Caco-2 (cell line): Measurements from ENCODE around the gene CARD6. TPM values are rescaled to one million over a fixed set of nuclear protein-coding genes. Genes with fewer than 3 reads are reported as not detected.

Experiments used
- BruUV-seq: library from RNA; stranded (reverse); fragments of 400-500 nt; replicated peaks from 2 replicates; lab custom pipeline; 2021; lab: Mats Ljungman, UMichigan
- CTCF ChIA-PET: fragments of 300-600 bp; sonication (Branson Sonifier 250); formaldehyde crosslinking; loops from one replicate; lab custom pipeline; 2022; ENCODE audit warnings: antibody characterized with exemption; lab: Charles Lee
- POLR2A ChIA-PET: fragments of 300-600 bp; sonication (Branson Sonifier 250); formaldehyde crosslinking; loops from one replicate; lab custom pipeline; 2022; ENCODE audit warnings: antibody characterized with exemption; lab: Charles Lee
- DNase-seq, 2 experiments: peaks; one replicate each; pipeline versions ENCODE4 v3.0.0 to v3.0.0-alpha.2; 2020 to 2022
- H3K27me3 ChIP-seq: replicated peaks from 2 replicates; pipeline ENCODE4 v1.6.0; 2011; ENCODE audit warnings: low read length; ENCODE audit not compliant: control insufficient read depth, insufficient read depth
- H3K36me3 ChIP-seq: 2 replicates; pipeline ENCODE4 v1.5.1; 2011; ENCODE audit warnings: low read length; ENCODE audit not compliant: control insufficient read depth, insufficient read depth
- H3K4me1 ChIP-seq: fragments of 250-450 bp; sonication (Bioruptor Pico); 2 replicates; pipeline ENCODE4 v1.5.1; 2020; ENCODE audit warnings: mild to moderate bottlenecking
- H3K4me3 ChIP-seq: 2 replicates; pipeline ENCODE4 v1.5.1; 2011; ENCODE audit warnings: low read depth, mild to moderate bottlenecking, control low read depth, low read length
- H3K9me3 ChIP-seq: fragments of 250-450 bp; sonication (Bioruptor Pico); 2 replicates; pipeline ENCODE4 v1.5.1; 2020; ENCODE audit warnings: mild to moderate bottlenecking, moderate library complexity
- H3K27ac Mint-ChIP-seq: one replicate; pipeline ENCODE4 v1.8.0; 2022; ENCODE audit warnings: mixed read lengths; ENCODE audit not compliant: unreplicated experiment
- H3K27me3 Mint-ChIP-seq: one replicate; pipeline ENCODE4 v1.8.0; 2022; ENCODE audit warnings: mixed read lengths; ENCODE audit not compliant: insufficient read depth, unreplicated experiment
- H3K36me3 Mint-ChIP-seq: one replicate; pipeline ENCODE4 v1.8.0; 2022; ENCODE audit warnings: mild to moderate bottlenecking, mixed read lengths; ENCODE audit not compliant: insufficient read depth, unreplicated experiment
- H3K4me1 Mint-ChIP-seq: one replicate; pipeline ENCODE4 v1.8.0; 2022; ENCODE audit warnings: low read depth, mixed read lengths; ENCODE audit not compliant: unreplicated experiment
- H3K4me3 Mint-ChIP-seq: one replicate; pipeline ENCODE4 v1.8.0; 2022; ENCODE audit warnings: mild to moderate bottlenecking, moderate library complexity, mixed read lengths; ENCODE audit not compliant: unreplicated experiment
- H3K9me3 Mint-ChIP-seq: one replicate; pipeline ENCODE4 v1.8.0; 2022; ENCODE audit warnings: mixed read lengths; ENCODE audit not compliant: unreplicated experiment
- CTCF ChIP-seq, 2 experiments: fragments of 200-600 bp in 1 of 2; IDR thresholded peaks; 1 replicate in 1 of 2; 2 replicates in 1 of 2; pipeline versions ENCODE4 v1.5.1 to v1.8.0; 2011 to 2022; ENCODE audit warnings: antibody characterized with exemption in 1 of 2, control low read depth in 1 of 2, inconsistent platforms in 1 of 2, low read depth in 1 of 2, low read length in 1 of 2, mild to moderate bottlenecking in 1 of 2, moderate library complexity in 1 of 2; ENCODE audit not compliant: insufficient read depth in 1 of 2, severe bottlenecking in 1 of 2, unreplicated experiment in 1 of 2
- intact Hi-C: fragments of 100-400 bp; cut with micrococcal nuclease; formaldehyde crosslinking; loops from one replicate; pipeline ENCODE4 v1.10.0; 2022; ENCODE audit not compliant: unreplicated experiment
- total RNA-seq: library from RNA; stranded (reverse); gene quantifications from 2 replicates; pipeline ENCODE4 v1.2.3, GENCODE V29; 2022

CARD6 gene
- total RNA-seq, 1 experiment from 2014 or later: 0.14 TPM

DNA sequence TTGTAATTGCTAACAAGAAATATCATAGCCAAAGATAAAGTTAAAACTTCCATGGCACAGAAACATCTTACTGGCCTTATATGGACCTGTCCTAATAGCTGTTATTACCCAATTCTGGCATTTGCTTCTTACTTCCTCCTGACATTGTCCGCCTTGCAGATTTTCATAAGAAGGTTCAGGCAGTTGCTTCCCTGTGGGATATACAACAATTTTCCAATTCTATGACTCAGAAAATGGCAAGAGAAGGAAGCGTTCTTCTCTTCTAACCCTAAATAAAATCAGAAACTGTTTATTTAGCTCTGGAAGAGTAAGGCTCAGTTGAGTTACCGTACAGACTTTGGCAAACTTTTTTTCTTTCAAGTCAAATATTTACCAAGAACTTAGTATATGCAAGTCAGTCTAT, 44.7 kb upstream of the CARD6 start:
- Histone ChIP-seq H3K27me3 (no peaks in the 10 kb centered on the region), H3K4me1 (peaks cover 25% of the 10 kb centered on the region), H3K4me3 (peak overlapping the region; percentile 67), H3K9me3 (no peaks in the 10 kb centered on the region), H3K36me3 (no peaks in the 10 kb centered on the region)
- Mint-ChIP-seq H3K9me3 (no peaks in the 10 kb centered on the region), H3K27me3 (no peaks in the 10 kb centered on the region), H3K4me3 (peak overlapping the region; percentile 89), H3K27ac (no peak overlapping the region), H3K4me1 (peaks cover 19% of the 10 kb centered on the region), H3K36me3 (peaks cover 19% of the 10 kb centered on the region)
- ChIA-PET CTCF (interaction anchor here (0.7 kb wide), 1 partner anchor 12 kb away, joined by 3 read pairs; no protein-coding TSS in a partner anchor), POLR2A (no interaction called here)
- BruUV-seq: no TSS peak
- intact Hi-C loops: no loop called here
- DNase-seq: no peak
- no peak for TF ChIP-seq CTCF (IDR thresholded peaks at IDR 0.05; ENCODE audit: insufficient read depth in 1 of 2, low read depth in 1 of 2, low read length in 1 of 2, severe bottlenecking in 1 of 2, unreplicated experiment in 1 of 2)

- intact Hi-C loops: loop anchor here (1.0 kb wide), 4 partner anchors 13 to 82 kb away; partner anchors contain the start of gene TTC33
- Histone ChIP-seq H3K27me3 (no peaks in the 10 kb centered on the region), H3K9me3 (no peaks in the 10 kb centered on the region), H3K4me1 (peaks cover 23% of the 10 kb centered on the region), H3K36me3 (no peaks in the 10 kb centered on the region), H3K4me3 (peak overlapping the region; percentile 67)
- CTCF ChIA-PET: interaction anchor here (0.6 to 1.1 kb wide), 3 partner anchors 9 to 22 kb away, joined by 3 to 4 read pairs (median 3); no protein-coding TSS in a partner anchor
- no peaks in the 10 kb centered on the region for H3K9me3 Mint-ChIP-seq
- DNase-seq: peak in 1 of 2 experiments; percentile 65
- H3K27ac Mint-ChIP-seq: peak overlapping the region; percentile 86
- H3K4me3 Mint-ChIP-seq: peak overlapping the region; percentile 89
- peaks cover 19% of the 10 kb centered on the region for H3K36me3 Mint-ChIP-seq
- POLR2A ChIA-PET: interaction anchor here (0.6 to 1.6 kb wide), 3 partner anchors 13 to 850 kb away, joined by 3 to 6 read pairs (median 5); no protein-coding TSS in a partner anchor
- BruUV-seq: TSS peak; percentile 37
- peaks cover 25% of the 10 kb centered on the region for H3K4me1 Mint-ChIP-seq
- H3K27me3 Mint-ChIP-seq: no peaks in the 10 kb centered on the region
- TF ChIP-seq CTCF (IDR thresholded peaks at IDR 0.05; ENCODE audit: insufficient read depth in 1 of 2, low read depth in 1 of 2, low read length in 1 of 2, severe bottlenecking in 1 of 2, unreplicated experiment in 1 of 2): no peak
These were observed 43.7 kb upstream of the CARD6 start for GRCh38 chr5:40797273-40798011.

DNA sequence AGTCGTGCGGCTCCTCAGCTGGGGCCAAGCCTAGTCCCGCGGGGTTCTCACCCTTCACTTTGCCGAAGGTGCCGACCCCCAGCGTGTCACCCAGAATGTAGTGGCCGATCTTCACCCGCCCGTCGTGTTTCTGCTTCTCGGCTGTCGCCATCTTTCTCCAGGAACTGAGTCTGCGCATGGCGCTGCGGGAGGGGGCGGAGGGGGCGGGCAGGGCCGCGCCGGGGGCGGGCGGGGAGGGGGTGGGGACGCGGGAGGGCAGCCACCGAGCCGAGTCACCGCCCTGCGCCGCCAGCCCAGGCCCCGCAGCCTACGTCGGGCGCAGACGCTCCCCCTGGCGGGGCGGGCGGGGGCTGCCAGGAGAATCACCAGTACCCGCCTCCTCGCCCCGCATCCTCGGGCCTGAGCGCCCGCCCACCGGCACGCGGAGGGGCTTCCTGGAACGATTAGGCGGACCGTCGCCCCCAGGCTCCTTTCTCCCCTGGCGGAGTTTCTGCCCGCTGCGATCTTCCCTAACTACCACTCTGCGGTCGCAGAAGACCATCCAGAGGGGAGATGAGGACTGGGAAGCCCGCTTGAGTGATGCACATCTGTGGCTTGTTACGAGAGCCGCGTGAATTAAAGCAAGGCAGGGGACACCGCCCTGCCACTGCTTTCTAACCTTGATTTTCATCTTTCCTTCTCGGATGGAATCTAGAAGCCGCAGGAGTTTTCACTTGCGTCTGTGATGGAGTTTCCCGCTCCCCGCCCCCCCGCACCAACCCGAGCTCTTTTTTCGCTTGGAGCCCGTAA, 43.0 kb upstream of the CARD6 start, which contains the start of gene PRKAA1:
PRKAA1 (minus strand) TSS at position 363 of the 789 bp plus-strand sequence; CDS start at position 178, 185 bp downstream.
- peak within 1 kb of the TSS; percentile 89 for H3K4me3 Mint-ChIP-seq
- H3K36me3 Mint-ChIP-seq: peaks cover 19% of the 10 kb centered on the region
- no TSS peak for BruUV-seq
- H3K4me1 Mint-ChIP-seq: peaks cover 25% of the 10 kb centered on the region
- intact Hi-C loops: loop anchor here (1.0 kb wide), 4 partner anchors 14 to 81 kb away; partner anchors contain the start of gene TTC33
- ChIA-PET CTCF (interaction anchor here (0.5 to 1.1 kb wide), 7 partner anchors 10 to 1401 kb away, joined by 3 to 4 read pairs (median 4); partner anchors contain the start of gene TTC33), POLR2A (interaction anchor here (0.5 to 1.6 kb wide), 11 partner anchors 14 to 850 kb away, joined by 3 to 6 read pairs (median 4); partner anchors contain the start of gene RPL37)
- peaks cover 21% of the 10 kb centered on the region for H3K4me1 ChIP-seq
- H3K27me3 Mint-ChIP-seq: no peaks in the 10 kb centered on the region
- no peaks in the 10 kb centered on the region for H3K9me3 ChIP-seq
- peak; percentile 77 to 90 for TF ChIP-seq CTCF (IDR thresholded peaks at IDR 0.05; ENCODE audit: insufficient read depth in 1 of 2, low read depth in 1 of 2, low read length in 1 of 2, severe bottlenecking in 1 of 2, unreplicated experiment in 1 of 2)
- DNase-seq: peak; percentile 86 to 95
- no peaks in the 10 kb centered on the region for H3K27me3 ChIP-seq
- no peaks in the 10 kb centered on the region for H3K36me3 ChIP-seq
- peak within 1 kb of the TSS; percentile 67 for H3K4me3 ChIP-seq
- peak within 1 kb of the TSS; percentile 86 for H3K27ac Mint-ChIP-seq
- no peaks in the 10 kb centered on the region for H3K9me3 Mint-ChIP-seq
